G401.6 (cell line): ENCODE measurements around the gene HPCAL4.

Source experiments
- FAIRE-seq: peaks from 2 replicates; lab custom pipeline; 2012; peaks lifted over from hg19 to GRCh38; lab: Jason Lieb, UNC

Gene HPCAL4

DNA sequence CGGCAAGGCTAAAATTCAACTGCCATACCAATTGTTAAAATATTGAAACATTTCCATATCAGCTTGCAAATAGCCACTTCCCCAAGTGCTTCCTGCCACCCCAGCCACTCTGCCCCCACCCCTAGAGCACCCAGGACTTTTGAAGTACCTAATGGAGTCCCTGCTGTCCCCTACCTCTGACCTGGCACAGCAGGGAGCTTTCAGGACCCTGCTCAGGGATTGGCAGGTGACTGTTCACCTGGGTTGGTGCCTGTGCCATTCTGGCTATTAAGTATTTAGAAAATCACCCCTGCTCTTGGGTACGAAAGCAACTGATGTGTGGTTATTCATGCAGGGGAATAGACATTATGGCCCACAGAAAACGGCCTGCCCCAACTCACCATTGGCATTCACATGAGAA lies 9.1 kb upstream of the HPCAL4 start:
- FAIRE-seq, result no peak

DNA sequence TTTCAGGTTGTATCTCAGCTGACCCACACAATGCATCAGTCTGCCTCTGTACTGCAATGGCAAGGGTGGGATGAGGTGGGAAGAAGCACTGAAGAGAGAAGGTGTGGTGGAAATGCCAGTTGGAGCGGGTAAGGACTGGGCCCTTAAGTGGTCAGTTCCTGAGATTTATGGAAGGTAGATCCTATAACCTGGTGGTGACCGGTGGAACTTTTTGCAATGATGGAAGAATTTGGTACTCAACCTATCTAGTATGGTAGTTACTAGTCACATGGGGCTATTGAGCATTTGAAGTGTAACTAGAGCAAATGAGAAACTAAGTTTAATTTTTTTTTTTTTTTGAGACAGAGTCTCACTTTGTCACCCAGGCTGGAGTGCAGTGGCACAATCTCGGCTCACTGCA lies 8.2 kb upstream of the HPCAL4 start:
- no peak for FAIRE-seq

DNA sequence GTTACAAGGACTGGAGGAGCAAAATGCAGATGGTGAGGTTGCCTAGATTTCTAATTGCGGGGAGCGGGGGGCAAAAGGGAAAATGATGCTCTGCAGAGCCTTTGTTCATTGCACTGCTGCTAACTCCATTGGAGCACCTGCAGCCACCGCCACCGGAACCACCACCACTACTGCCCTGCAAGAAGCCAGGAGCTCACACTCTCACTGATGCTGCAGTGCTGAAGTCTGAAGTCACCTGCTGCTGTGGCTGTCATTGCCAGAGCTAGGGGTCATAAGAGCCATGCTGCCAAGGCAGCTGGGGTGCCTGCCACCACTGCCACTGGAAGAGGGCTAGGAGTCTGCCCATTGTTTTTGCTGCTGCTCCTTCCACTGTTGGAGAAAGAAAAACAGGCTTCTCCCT lies 7.3 kb upstream of the HPCAL4 start:
- FAIRE-seq, result no peak

DNA sequence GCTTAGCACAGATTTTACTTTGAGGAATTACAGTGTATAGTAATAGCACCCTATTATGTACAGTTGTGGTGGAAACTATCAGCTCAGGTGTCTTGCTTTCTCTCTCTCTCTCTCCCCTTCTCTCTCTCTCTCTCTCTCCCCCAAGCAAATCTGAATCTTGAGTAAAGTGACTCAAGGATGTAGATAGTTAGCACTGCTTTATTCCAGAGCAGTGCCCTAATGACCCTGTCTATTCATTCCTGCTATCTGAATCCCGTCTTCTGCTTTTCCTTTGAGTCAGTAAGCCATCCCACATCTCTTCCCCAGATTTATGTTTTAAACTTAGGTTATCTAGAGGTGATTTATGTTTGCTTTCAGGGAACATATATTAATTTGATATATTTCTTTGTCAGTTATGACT lies 5.2 kb upstream of the HPCAL4 start:
- FAIRE-seq, result no peak

DNA sequence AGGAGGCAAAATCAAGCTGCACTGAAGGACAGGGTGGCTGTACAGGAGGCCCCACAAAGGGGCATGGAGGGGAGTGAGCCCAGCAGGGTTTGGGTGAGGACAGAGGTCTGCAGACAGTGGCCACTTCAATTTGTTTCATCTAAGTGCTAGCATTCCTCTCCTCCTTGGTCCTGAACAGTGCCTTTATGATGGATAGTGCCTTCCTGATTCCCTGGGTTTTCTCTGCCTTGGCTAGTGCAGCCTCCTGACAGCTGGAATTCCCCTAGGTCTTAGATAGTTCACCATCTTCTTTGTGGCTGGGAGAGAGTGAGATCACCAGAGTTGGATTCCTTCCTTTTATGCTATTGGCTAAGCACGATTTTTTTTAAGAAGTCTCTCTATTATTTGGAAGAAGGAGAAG lies 3.8 kb upstream of the HPCAL4 start:
- no peak for FAIRE-seq

DNA sequence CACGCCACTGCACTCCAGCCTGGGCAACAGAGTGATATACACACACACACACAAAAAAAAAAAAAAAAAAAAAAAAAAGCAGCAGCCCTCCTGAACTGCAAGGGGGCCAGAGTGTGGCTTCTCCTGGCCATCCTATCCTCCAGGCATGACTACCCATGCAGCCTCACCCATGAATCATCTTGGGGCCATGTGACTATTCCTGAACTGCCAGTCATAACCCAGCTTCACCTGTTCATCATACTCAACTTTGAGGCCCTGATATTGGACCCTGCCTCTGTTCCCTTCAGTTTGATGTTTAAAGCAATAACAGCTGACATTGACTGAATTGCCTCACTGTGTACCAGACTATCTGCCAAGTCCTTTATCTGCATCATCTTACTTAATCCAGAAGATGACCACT lies 2.8 kb upstream of the HPCAL4 start:
- FAIRE-seq, result no peak

DNA sequence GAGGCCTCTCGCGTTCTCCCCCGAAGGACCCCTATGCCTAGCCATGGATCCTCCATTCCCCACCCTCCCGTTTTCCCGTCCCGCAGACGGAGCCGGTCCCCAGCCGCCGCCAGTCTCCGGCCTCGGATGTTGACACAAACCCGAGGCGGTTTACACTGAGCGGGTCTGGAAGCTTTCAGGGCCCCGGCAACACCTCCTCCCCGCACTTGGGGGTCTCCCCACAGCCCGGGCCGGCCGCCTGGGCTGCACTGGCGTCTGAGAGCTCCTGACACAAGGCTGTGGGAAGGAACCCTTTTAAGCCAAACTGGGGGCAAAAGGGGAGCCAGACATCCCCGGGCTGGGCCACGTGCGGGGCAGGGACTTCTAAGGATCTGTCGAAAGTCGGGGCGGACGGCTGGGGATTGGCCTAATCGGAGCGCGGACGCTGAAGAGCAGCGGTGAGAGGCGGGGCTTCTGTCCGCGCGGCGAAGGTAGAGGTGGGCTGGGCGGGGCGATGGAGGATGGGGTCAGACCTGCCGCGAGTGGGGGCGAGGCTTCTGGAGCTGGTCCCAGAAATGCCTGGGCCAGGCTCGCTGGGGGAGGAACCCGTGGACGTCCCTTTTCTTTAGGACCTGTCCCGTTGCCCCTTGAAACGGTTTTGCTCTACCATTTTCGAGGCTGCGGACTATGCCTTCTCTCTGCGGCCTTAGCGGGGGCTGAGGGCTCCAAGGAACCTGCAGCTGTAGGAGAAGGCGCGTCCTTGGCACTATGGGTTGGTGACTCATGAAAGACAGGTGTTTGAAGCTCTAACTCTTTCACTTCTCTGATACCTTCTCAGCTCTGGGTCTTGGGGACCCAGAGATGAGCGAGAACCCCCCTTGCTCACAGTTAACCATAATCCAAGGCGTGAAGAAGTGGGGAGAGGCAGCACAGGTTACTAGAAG lies 1.2 kb upstream of the HPCAL4 start:
- no peak for FAIRE-seq

DNA sequence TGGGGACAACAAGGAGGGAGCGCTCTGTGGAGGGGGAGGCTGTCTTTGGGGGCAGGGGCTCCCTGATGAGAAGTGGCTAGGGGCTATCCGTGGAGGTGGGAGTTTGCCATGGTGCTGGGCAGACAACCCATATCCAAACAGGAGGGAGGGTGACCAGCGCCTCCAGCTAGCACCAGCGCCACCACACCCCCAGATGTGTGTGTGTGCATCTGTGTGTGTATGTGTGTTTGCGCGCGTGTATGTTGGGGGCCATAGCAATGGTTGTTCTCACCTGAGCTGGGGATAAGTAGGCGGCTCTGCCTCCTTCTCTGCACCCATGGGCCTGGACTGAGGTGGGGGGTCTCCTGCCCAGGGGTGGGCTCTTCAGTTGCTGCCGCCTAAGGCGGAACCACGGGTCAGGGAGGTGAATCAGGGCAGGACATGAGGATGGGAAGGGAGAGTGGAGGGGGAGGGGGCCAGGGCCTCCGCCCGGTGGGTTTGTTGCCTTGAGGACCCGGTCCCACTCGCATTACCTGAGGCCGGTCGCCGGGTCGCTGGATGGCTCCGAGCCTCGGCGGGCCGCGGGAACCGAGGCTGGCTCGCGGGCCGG lies 345 bp downstream of the HPCAL4 start:
- FAIRE-seq, result no peak

DNA sequence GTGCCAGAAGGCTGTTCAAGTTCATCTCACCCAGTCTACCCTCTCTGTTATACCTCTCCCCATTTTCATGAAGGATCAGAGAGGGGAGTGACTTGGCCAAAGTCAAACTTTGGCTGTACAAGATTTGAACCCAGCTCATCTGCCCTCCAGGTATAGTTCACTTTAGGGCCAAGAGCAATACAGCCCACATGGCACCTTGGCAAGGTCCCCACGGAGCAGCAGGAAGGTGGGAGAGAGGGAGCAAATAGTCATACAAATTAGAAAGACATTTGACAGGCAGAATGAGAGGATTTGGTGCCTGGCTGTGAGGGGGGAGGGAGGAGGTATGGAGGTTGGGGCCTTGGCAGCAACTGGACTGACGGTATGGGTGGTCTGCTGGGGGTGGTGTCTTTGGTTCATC lies 1.0 kb downstream of the HPCAL4 start:
- FAIRE-seq, result no peak

DNA sequence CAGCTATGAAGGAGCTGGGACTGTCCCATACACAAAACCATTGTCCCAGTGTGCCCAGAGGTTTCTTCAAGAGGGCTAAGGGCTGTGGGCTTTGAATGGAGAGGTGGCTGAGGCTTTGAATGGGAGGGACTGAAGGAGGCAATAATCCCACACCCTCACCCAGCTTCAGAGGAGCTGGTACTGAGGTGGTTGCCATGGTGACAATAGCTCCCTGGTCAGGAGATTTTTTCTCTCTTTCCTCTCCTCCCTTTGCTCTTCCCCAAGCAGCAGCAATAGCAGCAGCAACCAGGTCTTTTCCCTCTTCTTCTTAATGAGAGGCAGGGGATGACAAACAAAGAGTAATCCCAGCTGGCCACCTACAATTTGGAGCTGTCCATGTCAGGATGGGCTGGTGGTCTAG lies 1.6 kb downstream of the HPCAL4 start:
- no peak for FAIRE-seq

DNA sequence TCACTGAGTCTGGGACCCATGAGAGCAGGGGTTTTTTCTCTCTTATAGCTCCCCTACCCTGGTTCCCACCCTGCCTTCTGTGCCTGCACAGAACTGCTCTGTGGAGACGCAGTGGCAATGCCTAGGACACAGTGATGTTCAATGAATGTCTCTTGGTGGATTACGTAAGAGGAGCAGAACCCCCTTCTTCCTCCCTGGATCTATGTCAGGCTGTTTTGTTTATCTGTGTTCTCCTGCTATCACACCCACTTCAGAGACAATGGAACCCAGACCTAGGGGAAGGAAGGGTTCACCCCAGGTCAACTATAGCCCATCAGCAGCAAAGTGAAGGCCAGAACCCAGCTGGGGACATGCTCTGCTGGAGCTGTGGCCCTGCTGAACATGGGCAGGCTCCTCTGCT lies 2.0 kb downstream of the HPCAL4 start:
- no peak for FAIRE-seq

DNA sequence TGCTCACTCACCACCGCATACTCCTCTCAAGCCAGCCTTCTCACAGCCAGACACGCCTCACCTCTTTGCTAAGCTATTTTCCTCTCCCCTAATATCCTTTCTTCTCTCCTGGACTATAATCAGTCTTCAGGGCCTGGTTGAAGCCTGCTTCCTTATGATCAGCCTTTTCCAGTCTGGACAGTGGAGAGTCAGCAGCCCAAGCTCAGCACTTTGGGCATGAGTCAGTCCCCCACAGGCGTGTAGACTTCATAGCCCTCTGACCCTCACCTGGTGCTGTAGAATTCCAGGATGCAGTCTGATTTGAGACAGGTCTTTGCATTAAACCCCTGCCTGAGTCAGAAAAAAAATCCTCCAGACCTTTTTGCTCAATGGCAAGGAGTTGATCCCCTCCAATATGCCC lies 2.5 kb downstream of the HPCAL4 start:
- FAIRE-seq, result no peak

DNA sequence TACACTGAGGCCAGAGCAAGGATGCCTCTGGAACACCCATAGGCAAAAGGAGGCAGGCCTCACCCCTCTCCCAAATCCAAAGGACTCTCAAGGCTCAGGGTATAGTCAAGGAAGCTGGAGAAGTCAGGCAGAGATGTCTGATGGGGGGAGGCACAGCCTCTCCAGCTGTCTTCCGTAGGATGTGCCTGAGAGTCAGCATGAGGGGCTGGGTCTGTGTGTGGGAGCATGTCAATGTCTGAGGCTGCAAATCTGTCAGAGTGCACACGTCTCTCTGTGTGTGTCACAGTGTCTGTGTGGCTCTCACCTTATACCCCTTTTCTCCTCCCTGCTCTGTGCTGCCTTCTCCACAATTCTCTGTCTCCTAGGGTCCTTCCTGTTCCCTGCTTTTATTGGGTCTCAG lies 4.0 kb downstream of the HPCAL4 start:
- FAIRE-seq, result no peak

DNA sequence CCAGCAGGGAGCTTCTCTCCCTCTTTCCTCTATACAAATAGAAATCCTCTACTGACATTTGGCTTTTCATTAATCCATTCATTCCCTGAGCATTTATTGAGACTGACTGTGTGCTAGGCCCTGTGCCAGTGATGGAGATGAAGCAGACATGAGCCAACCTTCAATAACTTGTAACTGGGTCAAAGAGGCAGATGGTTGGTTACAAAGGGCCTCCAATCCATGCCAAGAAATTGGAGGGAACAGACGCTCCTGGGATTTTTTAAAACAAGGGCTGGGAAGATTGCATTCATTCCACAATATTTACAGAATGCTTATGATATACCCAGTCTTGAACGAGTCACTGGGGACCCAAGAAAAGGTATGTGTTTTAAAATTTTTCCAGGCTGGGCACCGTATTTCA lies 6.2 kb downstream of the HPCAL4 start:
- FAIRE-seq, result no peak

DNA sequence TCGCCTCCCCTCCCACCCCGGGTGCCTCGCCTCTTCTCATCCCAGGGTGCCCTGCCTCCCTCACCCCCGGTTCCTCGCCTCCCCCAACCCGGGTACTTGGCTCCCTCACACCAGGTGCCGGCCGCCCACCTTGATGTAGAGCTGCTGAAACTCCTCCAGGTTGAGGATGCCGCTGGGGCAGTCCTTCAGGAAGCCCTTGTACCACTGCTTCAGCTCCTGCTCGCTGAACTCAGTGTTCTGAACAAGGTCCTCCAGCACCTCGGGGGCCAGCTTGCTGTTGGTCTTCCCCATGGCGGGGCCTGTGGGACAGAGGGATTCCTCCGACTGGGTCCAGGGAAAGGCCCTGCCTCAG lies 6.9 kb downstream of the HPCAL4 start:
- no peak for FAIRE-seq

DNA sequence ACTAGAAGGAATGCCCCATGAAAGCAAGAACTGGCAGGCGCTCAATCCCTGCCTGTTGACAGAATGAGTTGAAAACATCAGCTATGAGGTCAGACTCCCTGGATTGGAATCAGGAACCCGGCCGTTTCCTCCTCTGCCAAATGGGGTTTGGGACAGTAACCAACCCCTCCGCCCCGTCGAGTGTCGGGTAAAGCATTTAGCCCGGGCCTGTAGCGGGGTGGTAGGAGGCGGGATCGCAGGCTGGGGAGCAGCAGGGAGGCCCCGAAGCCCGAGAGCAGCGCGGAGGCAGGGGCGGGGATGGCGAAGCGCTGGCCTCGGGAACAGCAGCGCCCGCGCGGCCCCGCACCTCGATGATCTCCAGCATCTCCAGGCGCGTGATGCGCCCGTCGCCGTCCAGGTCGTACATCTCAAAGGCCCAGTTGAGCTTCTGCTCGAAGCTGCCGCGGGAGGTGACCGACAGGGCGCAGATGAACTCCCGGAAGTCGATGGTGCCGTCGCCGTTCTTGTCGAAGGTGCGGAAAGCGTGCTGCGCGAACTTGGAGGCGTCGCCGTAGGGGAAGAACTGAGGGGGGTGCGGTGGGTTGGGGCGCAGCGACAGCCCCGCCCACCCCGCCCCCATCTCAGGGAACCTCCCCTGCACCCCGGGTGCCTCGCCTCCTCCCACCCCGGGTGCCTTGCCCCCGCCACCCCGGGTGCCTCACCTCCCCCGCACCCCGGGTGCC lies 7.5 kb downstream of the HPCAL4 start:
- FAIRE-seq, result no peak

DNA sequence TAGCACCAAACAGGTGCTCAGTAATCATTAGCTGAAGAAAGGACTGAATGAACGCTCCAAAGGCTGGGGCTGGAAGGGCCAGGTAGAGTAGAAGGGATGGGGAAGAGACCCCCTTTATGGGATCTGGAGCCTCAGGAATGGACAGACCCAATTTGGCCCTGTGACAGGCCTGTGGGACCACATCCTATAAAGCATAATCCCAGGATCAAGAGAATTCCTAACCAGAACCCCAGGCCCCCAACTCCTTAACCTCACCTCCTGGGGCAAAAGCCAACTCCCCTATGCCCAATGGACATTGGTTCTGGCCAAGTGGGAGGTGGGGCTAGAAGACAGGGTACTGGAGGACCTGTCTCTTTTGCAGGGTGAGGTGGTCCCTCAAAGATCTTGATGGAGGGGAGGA lies 9.2 kb downstream of the HPCAL4 start:
- no peak for FAIRE-seq

DNA sequence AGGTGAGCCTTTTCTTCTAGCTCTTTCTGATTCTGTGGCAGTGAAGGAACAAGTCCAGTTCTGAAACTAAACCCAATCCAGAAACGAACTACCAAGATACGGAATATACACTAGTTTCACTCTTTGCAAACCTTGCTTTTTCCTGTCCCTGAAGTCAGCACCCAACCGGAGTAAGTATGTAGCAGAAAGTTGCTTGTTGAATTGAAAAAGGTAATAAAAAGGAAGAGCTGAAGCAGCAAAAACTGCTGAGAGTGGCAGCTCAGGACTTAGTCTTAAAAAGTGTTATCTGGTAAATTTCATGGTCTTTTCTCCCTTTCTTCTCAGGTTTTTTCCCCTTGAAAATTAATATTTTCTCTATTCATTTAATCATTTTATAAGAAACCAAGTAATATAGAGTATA lies 9.9 kb downstream of the HPCAL4 start:
- FAIRE-seq, result no peak

DNA sequence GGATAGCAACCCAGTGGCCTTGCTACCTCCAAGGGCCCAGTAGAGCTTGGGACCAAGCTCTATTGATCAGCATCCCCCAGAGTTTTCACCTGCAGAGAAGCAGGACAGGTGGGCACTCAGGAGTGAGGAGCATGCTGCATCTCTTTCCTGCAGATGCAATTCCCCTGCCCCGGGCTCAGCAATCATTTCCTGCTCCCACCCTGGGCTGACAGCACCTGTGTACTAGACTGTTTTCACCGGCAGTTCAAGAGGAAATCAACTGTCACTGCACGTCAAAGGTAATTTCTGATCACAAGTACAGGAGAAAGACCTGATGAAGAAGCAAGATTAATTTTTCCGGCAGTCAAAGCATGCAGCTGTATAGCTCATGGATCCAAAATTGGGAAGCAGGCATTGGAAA lies 10.5 kb downstream of the HPCAL4 start:
- FAIRE-seq, result no peak

DNA sequence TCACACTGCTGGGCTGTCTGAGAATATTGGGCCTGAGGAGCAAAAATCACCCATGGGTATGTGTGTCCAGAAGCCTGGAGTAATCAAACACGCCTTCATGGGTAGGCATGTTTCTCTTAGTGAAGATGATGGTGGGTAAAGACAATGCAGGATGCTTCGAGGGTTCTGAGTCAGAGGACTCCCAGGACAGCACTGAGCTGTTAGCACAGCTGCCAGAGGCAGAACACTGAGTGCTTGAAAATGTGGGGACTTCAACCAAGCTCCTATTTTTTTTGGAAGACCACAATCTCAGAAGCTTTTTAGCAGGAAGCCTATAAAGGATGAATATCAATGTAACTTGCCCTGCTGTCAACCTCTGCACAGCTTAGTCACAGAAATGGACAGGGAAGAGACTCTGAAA lies 11.4 kb downstream of the HPCAL4 start:
- no peak for FAIRE-seq

DNA sequence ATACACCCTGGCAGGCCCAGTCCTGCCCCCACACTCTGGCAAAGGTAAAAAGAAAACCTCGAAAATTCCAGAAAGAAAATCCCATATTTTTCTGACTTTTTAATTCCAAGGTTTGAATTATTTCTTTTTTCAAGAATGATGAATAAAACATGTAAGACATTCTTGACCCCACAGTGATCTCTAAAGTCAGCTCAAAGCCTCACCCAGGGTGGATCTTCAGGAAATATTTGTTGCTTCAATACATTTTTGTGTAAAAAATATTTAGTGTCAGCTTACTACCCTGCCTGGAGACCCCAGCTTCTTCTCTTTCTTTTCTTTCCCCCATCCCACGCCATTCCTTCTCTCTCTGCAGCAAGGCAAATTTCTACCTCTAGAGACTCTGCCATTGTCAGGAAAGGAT lies 12.3 kb downstream of the HPCAL4 start:
- FAIRE-seq, result no peak

DNA sequence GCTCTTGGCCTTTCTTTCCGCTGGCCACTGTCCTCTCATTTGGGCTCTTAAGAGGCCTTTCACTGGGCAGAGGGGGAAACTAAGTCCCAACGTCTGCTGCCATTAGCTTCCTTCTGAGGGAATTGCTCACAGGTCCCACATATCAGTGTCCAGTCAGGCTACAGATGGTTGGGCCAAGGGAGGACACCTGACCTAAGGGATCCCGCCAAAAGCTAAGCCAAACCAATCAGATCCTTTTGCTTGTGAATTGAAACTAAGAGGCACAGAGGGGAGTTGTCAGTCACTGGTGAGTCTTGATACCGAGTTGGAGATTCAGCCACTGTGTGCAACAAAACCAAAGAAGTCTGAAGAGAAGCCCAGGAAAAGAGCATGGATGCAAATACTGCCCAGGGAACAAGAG lies 13.6 kb downstream of the HPCAL4 start:
- FAIRE-seq, result no peak

DNA sequence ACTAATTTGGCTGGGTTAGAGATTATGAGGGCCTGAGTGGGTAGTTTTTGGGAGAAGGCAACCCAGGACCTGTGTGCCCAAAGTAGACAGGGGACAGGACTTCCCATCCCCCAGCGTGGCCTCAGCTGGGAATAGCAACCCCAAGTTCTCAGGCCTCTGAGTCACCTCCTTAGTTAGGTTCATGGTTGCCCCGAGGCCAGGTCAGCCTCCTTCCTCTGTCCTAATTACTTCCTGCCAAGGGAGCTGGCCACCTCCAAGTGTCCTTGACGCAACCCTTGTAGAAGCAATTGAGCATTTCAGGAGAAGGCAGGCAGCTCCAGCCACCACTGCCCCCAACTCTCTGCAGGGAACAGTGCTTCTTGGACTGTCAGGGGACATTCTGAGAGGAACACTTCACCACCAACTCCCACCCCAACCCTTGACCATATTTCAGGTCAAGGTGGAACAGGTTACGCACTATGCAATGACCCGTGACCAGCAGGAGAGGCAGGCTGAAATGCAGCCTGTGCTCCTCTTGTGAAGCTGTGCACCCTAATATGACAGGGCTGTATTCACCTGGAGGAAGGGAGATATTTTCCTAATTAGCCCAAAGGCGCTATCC lies 14.2 kb downstream of the HPCAL4 start:
- no peak for FAIRE-seq
